ENCODE measurements around the gene NUDT13.
A peak's percentile ranks its signal among the peaks of the same experiment; 100 is the strongest.

The NUDT13 gene

GRCh38 chr10:73110345-73110849, at the start of gene NUDT13:
Gene NUDT13 (plus strand): TSS chr10:73110455. CDS start chr10:73114366, 3,911 bp downstream.
- DNase-seq (ENCODE audit: low spot score), result peak; percentile 66

- DNase-seq (ENCODE audit: low spot score), result peak; percentile 42
Measured at GRCh38 chr10:73060738-73061635, 49.3 kb upstream of the NUDT13 start.

GRCh38 chr10:73061743-73062142, 48.5 kb upstream of the NUDT13 start:
- DNase-seq (ENCODE audit: low spot score), result no peak

GRCh38 chr10:73065441-73065840, 44.8 kb upstream of the NUDT13 start:
- DNase-seq (ENCODE audit: low spot score), result no peak

- DNase-seq (ENCODE audit: low spot score), result no peak
Measured at GRCh38 chr10:73073627-73074026, 36.6 kb upstream of the NUDT13 start.

- no peak for DNase-seq (ENCODE audit: low spot score)
Measured at GRCh38 chr10:73075829-73076228, 34.4 kb upstream of the NUDT13 start.

- DNase-seq (ENCODE audit: low spot score), result no peak
Measured at GRCh38 chr10:73076360-73077183, 33.7 kb upstream of the NUDT13 start.

- DNase-seq (ENCODE audit: low spot score), result no peak
Measured at GRCh38 chr10:73079779-73080541, 30.3 kb upstream of the NUDT13 start.

- no peak for DNase-seq (ENCODE audit: low spot score)
Measured at GRCh38 chr10:73083221-73083620, 27.0 kb upstream of the NUDT13 start.

- no peak for DNase-seq (ENCODE audit: low spot score)
Measured at GRCh38 chr10:73084209-73084608, 26.0 kb upstream of the NUDT13 start.

- DNase-seq (ENCODE audit: low spot score), result no peak
Measured at GRCh38 chr10:73086816-73087215, 23.4 kb upstream of the NUDT13 start.

- no peak for DNase-seq (ENCODE audit: low spot score)
Measured at GRCh38 chr10:73088304-73088703, 22.0 kb upstream of the NUDT13 start.

GRCh38 chr10:73092830-73093229, 17.4 kb upstream of the NUDT13 start:
- no peak for DNase-seq (ENCODE audit: low spot score)

- DNase-seq (ENCODE audit: low spot score), result no peak
Measured at GRCh38 chr10:73093922-73094850, 16.1 kb upstream of the NUDT13 start.

- no peak for DNase-seq (ENCODE audit: low spot score)
Measured at GRCh38 chr10:73094986-73095480, 15.2 kb upstream of the NUDT13 start.

GRCh38 chr10:73095481-73096021, 14.7 kb upstream of the NUDT13 start:
- peak; percentile 13 for DNase-seq (ENCODE audit: low spot score)

- DNase-seq (ENCODE audit: low spot score), result peak; percentile 61
Measured at GRCh38 chr10:73096041-73096448, 14.2 kb upstream of the NUDT13 start.

- DNase-seq (ENCODE audit: low spot score), result peak; percentile 100
Measured at GRCh38 chr10:73096449-73097304, 13.6 kb upstream of the NUDT13 start, which contains the start of gene P4HA1. Gene P4HA1 (minus strand): TSS chr10:73096866. CDS start chr10:73074883, 21,983 bp downstream.

GRCh38 chr10:73097305-73097670, 13.0 kb upstream of the NUDT13 start:
- no peak for DNase-seq (ENCODE audit: low spot score)
